ENCODE data around the gene TRIM51. TPM values are rescaled to one million over a fixed set of nuclear protein-coding genes. Genes with fewer than 3 reads are reported as not detected.

Gene TRIM51
- total RNA-seq, 1 donor from 2014 or later, result 0.37 TPM

- no peaks in the 10 kb centered on the region for H3K36me3 Mint-ChIP-seq (ENCODE audit: unreplicated experiment)
- TF ChIP-seq CTCF (IDR thresholded peaks at IDR 0.05; ENCODE audit: partially characterized antibody, unreplicated experiment), result no peak
- H3K9me3 Mint-ChIP-seq (ENCODE audit: unreplicated experiment), result no peaks in the 10 kb centered on the region
These were observed 31.4 kb downstream of the TRIM51 start, which contains the start of gene OR5W2 for GRCh38 chr11:55914482-55914881. Gene OR5W2, minus strand, starts transcription at chr11:55914582. Its CDS starts 0 bp downstream, at chr11:55914582.

GRCh38 chr11:55920537-55920936 is 37.4 kb downstream of the TRIM51 start:
- TF ChIP-seq CTCF (IDR thresholded peaks at IDR 0.05; ENCODE audit: partially characterized antibody, unreplicated experiment), result no peak
- Mint-ChIP-seq H3K4me3 (ENCODE audit: unreplicated experiment) (no peak overlapping the region), H3K36me3 (ENCODE audit: unreplicated experiment) (no peaks in the 10 kb centered on the region), H3K27me3 (ENCODE audit: unreplicated experiment) (no peaks in the 10 kb centered on the region), H3K9me3 (ENCODE audit: unreplicated experiment) (peaks cover 3% of the 10 kb centered on the region), H3K27ac (ENCODE audit: unreplicated experiment) (no peak overlapping the region), H3K4me1 (ENCODE audit: low read depth, unreplicated experiment) (no peaks in the 10 kb centered on the region)
- DNase-seq, result no peak

More at GRCh38 chr11:55914482-55914881, 31.4 kb downstream of the TRIM51 start, which contains the start of gene OR5W2:
- no peak within 1 kb of the TSS for H3K27ac Mint-ChIP-seq (ENCODE audit: unreplicated experiment)
- DNase-seq, result no peak
- H3K4me1 Mint-ChIP-seq (ENCODE audit: low read depth, unreplicated experiment), result no peaks in the 10 kb centered on the region
- H3K4me3 Mint-ChIP-seq (ENCODE audit: unreplicated experiment), result no peak within 1 kb of the TSS
- H3K27me3 Mint-ChIP-seq (ENCODE audit: unreplicated experiment), result no peaks in the 10 kb centered on the region

GRCh38 chr11:55936300-55936699 is 53.2 kb downstream of the TRIM51 start, which contains the start of gene OR5I1:
Gene OR5I1, minus strand, starts transcription at chr11:55936400. Its CDS starts 0 bp downstream, at chr11:55936400.
- peaks cover 2% of the 10 kb centered on the region for H3K27me3 Mint-ChIP-seq (ENCODE audit: unreplicated experiment)
- no peaks in the 10 kb centered on the region for H3K4me1 Mint-ChIP-seq (ENCODE audit: low read depth, unreplicated experiment)
- H3K36me3 Mint-ChIP-seq (ENCODE audit: unreplicated experiment), result no peaks in the 10 kb centered on the region

More at GRCh38 chr11:55936300-55936699, 53.2 kb downstream of the TRIM51 start, which contains the start of gene OR5I1:
- DNase-seq, result no peak
- Mint-ChIP-seq H3K27ac (ENCODE audit: unreplicated experiment) (no peak within 1 kb of the TSS), H3K4me3 (ENCODE audit: unreplicated experiment) (no peak within 1 kb of the TSS), H3K9me3 (ENCODE audit: unreplicated experiment) (no peaks in the 10 kb centered on the region)
- no peak for TF ChIP-seq CTCF (IDR thresholded peaks at IDR 0.05; ENCODE audit: partially characterized antibody, unreplicated experiment)

Other genes starting within 250 kb of the TRIM51 start
- not detected for gene OR4P4, start 248.2 kb upstream of the TRIM51 start, total RNA-seq (ENCODE audit: unreplicated experiment)
- not detected for gene OR4S2, start 235.0 kb upstream of the TRIM51 start, total RNA-seq (ENCODE audit: unreplicated experiment)
- not detected for gene OR4C6, start 221.1 kb upstream of the TRIM51 start, total RNA-seq (ENCODE audit: unreplicated experiment)
- not detected for gene OR5D13, start 109.9 kb upstream of the TRIM51 start, total RNA-seq (ENCODE audit: unreplicated experiment)
- not detected for gene OR5D14, start 87.7 kb upstream of the TRIM51 start, total RNA-seq (ENCODE audit: unreplicated experiment)
- not detected for gene OR5L1, start 71.9 kb upstream of the TRIM51 start, total RNA-seq (ENCODE audit: unreplicated experiment)
- gene OR5D18, start 63.7 kb upstream of the TRIM51 start, total RNA-seq (ENCODE audit: unreplicated experiment), result not detected
- not detected for gene OR5L2, start 56.1 kb upstream of the TRIM51 start, total RNA-seq (ENCODE audit: unreplicated experiment)
- not detected for gene OR5D16, start 44.5 kb upstream of the TRIM51 start, total RNA-seq (ENCODE audit: unreplicated experiment)
- gene OR5W2, start 31.3 kb downstream of the TRIM51 start, total RNA-seq (ENCODE audit: unreplicated experiment), result not detected
- gene OR5I1, start 53.1 kb downstream of the TRIM51 start, total RNA-seq (ENCODE audit: unreplicated experiment), result not detected
- not detected for gene OR10AG1, start 86.6 kb downstream of the TRIM51 start, total RNA-seq (ENCODE audit: unreplicated experiment)
- gene OR5F1, start 111.3 kb downstream of the TRIM51 start, total RNA-seq (ENCODE audit: unreplicated experiment), result not detected
- not detected for gene OR5AS1, start 144.4 kb downstream of the TRIM51 start, total RNA-seq (ENCODE audit: unreplicated experiment)
- not detected for gene OR8I2, start 210.0 kb downstream of the TRIM51 start, total RNA-seq (ENCODE audit: unreplicated experiment)
- not detected for gene OR8H2, start 220.4 kb downstream of the TRIM51 start, total RNA-seq (ENCODE audit: unreplicated experiment)
- gene OR8H3, start 239.1 kb downstream of the TRIM51 start, total RNA-seq (ENCODE audit: unreplicated experiment), result not detected